ENCODE results near the gene LRRC38. TPM values are rescaled to one million over a fixed set of nuclear protein-coding genes. Genes with fewer than 3 reads are reported as not detected.
A peak's percentile ranks its signal among the peaks of the same experiment; 100 is the strongest.

LRRC38 gene
- total and polyA plus RNA-seq, 2 of the 8 experiments (the other 6 are each of a cell fraction or from before 2014, with no cell fraction given) = 0.17 to 0.63 TPM

DNA sequence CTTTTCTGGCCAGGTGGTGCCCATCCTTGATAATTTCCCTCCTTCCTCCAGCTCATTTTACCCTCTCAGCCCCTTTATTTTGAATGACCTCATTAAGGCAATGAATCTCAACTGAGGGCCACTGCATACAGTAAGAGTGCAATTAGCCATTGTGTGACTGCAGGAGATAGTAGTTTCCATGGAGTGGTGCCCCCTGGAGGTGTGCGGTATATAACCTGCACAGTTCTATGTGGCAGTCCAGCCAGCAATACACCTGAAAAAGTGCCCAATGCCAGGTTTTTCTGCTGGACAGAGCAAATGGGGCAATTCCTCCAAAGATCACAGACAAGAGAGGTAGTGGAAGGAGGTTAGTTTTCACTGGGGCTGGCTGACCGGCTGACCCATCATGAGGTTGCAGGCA is 25.9 kb upstream of the LRRC38 start:
- Histone ChIP-seq H3K18ac (ENCODE audit: extremely low read depth, low read length) (no peak overlapping the region), H3K4me3 (ENCODE audit: extremely low read depth in 1 of 4, insufficient read depth in 2 of 4, low read depth in 3 of 4, low read length in 4 of 4) (no peak overlapping the region), H3K23me2 (ENCODE audit: low read depth, low read length) (no peaks in the 10 kb centered on the region), H3K4ac (replicated peaks; ENCODE audit: insufficient read length, low read depth, low read length) (no peak overlapping the region), H3K56ac (replicated peaks; ENCODE audit: insufficient read length, low read depth, low read length) (no peak overlapping the region), H3K79me2 (ENCODE audit: control insufficient read depth in 1 of 2, insufficient read depth in 2 of 2, low read length in 2 of 2) (no peaks in the 10 kb centered on the region), H3K27me3 (replicated peaks in 1 of 4; ENCODE audit: control insufficient read depth in 3 of 4, extremely low read depth in 1 of 4, insufficient read depth in 3 of 4, low read length in 3 of 4) (no peaks in the 10 kb centered on the region), H2AFZ (ENCODE audit: low read length) (no peak overlapping the region), H3K23ac (ENCODE audit: insufficient read length) (no peak overlapping the region), H4K8ac (ENCODE audit: extremely low read depth, insufficient read depth, low read length) (no peak overlapping the region), H4K20me1 (replicated peaks in 1 of 2; ENCODE audit: control insufficient read depth in 1 of 2, insufficient read depth in 2 of 2, low read length in 2 of 2) (no peaks in the 10 kb centered on the region), H3K9me3 (ENCODE audit: insufficient read depth in 2 of 2, low read depth in 1 of 2, low read length in 1 of 2) (no peaks in the 10 kb centered on the region), H3K79me1 (ENCODE audit: low read depth, low read length) (no peaks in the 10 kb centered on the region), H3K27ac (ENCODE audit: low read depth, low read length) (no peak overlapping the region), H2BK120ac (replicated peaks; ENCODE audit: low read depth, low read length) (no peak overlapping the region), H2BK12ac (ENCODE audit: low read depth, low read length) (no peak overlapping the region), H3K9ac (replicated peaks in 1 of 4; ENCODE audit: extremely low read depth in 1 of 4, low read depth in 3 of 4, low read length in 3 of 4) (no peak overlapping the region), H3K36me3 (ENCODE audit: control insufficient read depth in 2 of 4, insufficient read depth in 4 of 4, low read length in 3 of 4) (no peaks in the 10 kb centered on the region), H4K5ac (ENCODE audit: insufficient read length, low read depth, low read length) (no peak overlapping the region), H4K91ac (replicated peaks; ENCODE audit: insufficient read length, low read length) (no peak overlapping the region), H2BK15ac (ENCODE audit: low read length) (no peak overlapping the region), H3K4me2 (ENCODE audit: insufficient read depth in 1 of 2, low read depth in 2 of 2, low read length in 2 of 2) (no peak overlapping the region), H3K14ac (ENCODE audit: insufficient read length) (no peak overlapping the region), H3K4me1 (replicated peaks in 1 of 4; ENCODE audit: control insufficient read depth in 3 of 4, insufficient read depth in 4 of 4, low read length in 3 of 4) (no peaks in the 10 kb centered on the region), H2BK5ac (ENCODE audit: low read depth, low read length) (no peak overlapping the region), H2BK20ac (ENCODE audit: low read length) (no peak overlapping the region), H2AK5ac (ENCODE audit: low read depth, low read length) (no peak overlapping the region)
- DNase-seq (ENCODE audit: low read depth in 1 of 2, low spot score in 2 of 2) (no peak), FAIRE-seq (no peak)
- 88% methylated on average over 2 of the region's 2 CpGs; no CpG with 5 or more reads in 1 of the 2 experiments for WGBS, 2 experiments (ENCODE audit: extremely low coverage in 1 of 2, insufficient coverage in 1 of 2, insufficient read length in 1 of 2, insufficient replicate concordance in 2 of 2, low coverage in 1 of 2, low lambda C conversion rate in 2 of 2, missing lambda C conversion rate in 1 of 2)
- ChIA-PET POLR2A (ENCODE audit: partially characterized antibody) (interaction anchor here (1.0 kb wide), 1 partner anchor 19 kb away, joined by 3 read pairs; no protein-coding TSS in a partner anchor), CTCF (ENCODE audit: partially characterized antibody) (interaction anchor here (0.6 to 3.6 kb wide), 11 partner anchors 10 to 747 kb away, joined by 3 to 15 read pairs (median 4); no protein-coding TSS in a partner anchor)
- no peak for TF ChIP-seq RFX5 (IDR thresholded peaks at IDR 0.05; ENCODE audit: borderline replicate concordance, low read depth, low read length)
- TF ChIP-seq, protein P1, sequence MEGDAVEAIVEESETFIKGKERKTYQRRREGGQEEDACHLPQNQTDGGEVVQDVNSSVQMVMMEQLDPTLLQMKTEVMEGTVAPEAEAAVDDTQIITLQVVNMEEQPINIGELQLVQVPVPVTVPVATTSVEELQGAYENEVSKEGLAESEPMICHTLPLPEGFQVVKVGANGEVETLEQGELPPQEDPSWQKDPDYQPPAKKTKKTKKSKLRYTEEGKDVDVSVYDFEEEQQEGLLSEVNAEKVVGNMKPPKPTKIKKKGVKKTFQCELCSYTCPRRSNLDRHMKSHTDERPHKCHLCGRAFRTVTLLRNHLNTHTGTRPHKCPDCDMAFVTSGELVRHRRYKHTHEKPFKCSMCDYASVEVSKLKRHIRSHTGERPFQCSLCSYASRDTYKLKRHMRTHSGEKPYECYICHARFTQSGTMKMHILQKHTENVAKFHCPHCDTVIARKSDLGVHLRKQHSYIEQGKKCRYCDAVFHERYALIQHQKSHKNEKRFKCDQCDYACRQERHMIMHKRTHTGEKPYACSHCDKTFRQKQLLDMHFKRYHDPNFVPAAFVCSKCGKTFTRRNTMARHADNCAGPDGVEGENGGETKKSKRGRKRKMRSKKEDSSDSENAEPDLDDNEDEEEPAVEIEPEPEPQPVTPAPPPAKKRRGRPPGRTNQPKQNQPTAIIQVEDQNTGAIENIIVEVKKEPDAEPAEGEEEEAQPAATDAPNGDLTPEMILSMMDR (IDR thresholded peaks at IDR 0.05; ENCODE audit: control extremely low read depth in 1 of 3, insufficient read depth in 1 of 3, low read depth in 1 of 3, low read length in 3 of 3) = peak in 2 of 3 experiments; percentile 17 to 26; a peak in 2 of 4 replicates
